GM19463 (cell line): ENCODE results near the gene POLR2J.
A peak's percentile ranks its signal among the peaks of the same experiment; 100 is the strongest.
"Not testable (repeated sequence)": the region's sequence is repeated elsewhere in the genome, so short reads cannot be mapped to it uniquely, and the experiment has no call there.

ENCODE experiments used
- ATAC-seq: cut with Tn5 transposase; IDR thresholded peaks from one replicate; pipeline ENCODE4 v1.9.1; 2021; ENCODE audit warnings: mild to moderate bottlenecking, moderate library complexity; ENCODE audit not compliant: unreplicated experiment

Gene POLR2J

DNA sequence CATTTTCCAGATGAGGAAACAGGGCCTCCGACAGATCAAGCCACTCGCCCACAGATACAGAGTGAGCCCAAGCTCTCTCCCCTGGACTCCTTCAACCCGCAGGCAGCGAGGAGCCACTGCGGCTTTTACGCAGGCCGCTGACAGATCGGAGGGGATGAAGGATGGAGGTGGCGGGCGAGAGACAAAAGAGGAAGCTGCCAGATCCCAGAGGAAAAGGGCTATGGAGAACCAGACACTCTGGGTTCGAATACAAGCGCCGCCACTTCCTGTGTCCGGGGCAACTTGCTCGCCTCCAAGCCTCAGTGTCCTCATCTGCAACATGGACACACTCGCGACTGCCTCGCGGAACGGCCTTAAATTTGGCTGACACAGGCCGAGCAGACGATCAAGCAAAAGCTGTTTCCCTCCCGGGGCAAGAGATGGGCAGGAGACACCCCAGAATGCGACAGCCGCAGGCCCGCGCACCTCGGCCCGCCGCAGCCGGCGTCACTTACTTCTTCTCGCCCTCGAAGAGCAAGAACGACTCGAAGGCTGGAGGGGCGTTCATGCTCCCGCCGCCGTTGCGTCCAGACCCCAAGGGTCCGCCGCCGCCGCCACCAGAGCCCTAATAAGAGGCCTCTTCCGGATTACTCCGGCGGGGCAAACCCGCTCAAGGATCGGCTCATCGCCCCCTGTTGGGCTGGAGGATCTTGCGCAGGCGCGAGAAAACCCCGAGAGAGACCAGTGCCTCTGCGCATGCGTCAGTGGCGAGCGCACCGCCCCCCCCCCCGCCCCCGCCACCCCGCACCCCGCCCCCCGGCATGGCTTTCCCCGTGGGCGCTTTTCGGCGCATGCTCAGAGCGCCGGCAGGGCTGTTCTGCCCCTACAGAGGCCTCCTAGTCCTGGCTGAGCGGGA lies at the start of gene POLR2J:
TSS of gene POLR2J (minus strand) at position 609 of the 895 bp plus-strand sequence. CDS start at position 547, 62 bp downstream.
- ATAC-seq = peak; percentile 89

DNA sequence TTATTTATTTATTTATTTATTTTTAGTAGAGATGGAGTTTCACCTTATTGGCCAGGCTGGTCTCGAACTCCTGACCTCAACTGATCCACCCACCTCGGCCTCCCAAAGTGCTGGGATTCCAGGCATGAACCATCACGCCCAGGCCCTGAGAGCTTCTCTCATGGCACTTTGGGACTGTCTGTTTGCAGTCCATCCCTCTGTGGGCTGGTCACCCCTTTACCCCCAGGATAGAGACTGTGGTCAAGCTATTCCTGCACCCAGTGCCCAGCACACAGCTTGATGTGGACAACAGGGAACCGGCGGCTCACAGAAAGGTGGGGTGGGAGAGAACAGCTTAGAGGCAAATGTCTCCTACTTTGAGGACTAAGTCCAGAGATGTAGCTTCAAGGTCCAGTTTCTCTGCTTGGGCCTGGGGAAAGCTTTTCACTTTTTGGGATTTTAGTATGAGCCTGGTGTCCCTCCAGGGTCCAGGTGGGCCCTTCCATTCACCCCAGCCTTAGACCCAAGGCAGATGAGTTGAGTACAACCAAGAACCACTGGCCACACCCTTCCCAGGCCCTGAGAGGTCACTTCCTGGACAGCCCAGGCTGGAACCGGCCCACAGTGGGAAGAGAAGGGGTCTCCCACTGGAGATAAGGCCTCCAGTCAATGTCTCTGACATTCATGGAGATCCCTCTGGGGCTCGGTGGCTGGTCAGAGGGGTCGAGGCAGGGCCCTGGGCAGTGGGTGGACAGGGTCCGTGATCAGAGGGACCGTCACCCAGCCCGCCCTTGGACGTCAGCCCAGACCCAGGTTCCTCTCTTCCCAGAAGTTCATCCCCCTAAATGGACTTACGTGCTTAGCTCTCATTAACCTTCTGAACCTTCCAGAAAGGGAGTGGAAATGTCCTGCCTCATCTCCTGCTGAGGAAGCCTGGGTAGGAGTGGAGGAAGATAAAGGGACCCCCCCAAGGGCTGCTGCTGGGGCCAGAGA lies 49.4 kb upstream of the POLR2J start:
- not testable (repeated sequence) for ATAC-seq

DNA sequence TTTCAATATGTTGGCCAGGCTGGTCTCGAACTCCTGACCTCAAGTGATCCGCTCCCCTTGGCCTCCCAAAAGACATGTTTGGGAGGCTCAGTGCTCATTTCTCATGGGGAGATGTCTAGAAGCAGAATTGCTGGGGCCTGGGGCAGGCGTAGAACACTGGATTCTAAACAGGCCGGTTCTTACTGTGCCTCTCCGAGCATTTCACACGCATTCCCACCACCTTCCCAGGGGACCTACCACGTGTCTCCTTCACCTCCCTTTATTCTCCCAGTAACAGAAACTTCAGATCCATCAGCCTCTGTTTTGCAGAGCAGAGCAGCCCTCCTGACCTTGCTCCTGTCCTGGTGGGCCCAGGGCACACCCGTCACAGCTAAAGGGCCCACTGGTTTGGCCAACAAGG lies 48.5 kb upstream of the POLR2J start:
- not testable (repeated sequence) for ATAC-seq

DNA sequence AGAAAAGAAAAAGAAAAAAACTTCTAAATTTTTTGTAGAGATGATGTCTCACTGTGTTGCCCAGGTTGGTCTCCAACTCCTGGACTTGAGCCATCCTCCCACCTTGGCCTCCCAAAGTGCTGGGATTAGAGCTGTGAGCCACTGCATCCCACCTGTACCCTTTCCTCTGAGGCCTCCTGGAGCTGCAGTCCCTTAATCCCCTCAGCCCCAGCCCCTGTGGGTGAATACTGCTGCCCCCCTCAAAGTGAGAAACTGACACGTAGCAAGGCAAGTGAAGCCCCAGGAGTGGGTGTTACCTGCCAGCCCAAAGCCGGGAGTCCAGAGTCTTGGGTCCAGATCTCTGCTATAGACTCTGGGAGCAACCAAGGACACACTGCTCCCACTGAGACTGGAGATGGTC lies 46.1 kb upstream of the POLR2J start:
- not testable (repeated sequence) for ATAC-seq

DNA sequence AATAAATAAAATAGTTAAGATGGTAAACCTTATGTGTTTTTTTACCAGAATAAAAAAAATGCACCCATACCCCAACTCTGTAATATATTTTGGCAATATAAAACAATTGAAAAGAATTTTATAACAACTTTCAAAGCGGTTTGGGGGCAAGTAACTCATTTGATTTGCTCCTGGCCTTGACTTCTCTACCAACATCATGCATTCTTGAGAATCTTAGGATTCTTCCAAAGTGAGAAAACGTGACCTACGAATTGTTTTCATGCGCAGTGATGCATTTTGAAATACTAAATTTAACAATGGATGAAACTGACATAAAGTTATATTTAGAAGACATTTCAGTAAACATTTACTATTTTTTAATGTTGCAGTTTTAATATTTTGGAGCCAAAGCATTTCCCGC lies 42.1 kb upstream of the POLR2J start:
- ATAC-seq = not testable (repeated sequence)

DNA sequence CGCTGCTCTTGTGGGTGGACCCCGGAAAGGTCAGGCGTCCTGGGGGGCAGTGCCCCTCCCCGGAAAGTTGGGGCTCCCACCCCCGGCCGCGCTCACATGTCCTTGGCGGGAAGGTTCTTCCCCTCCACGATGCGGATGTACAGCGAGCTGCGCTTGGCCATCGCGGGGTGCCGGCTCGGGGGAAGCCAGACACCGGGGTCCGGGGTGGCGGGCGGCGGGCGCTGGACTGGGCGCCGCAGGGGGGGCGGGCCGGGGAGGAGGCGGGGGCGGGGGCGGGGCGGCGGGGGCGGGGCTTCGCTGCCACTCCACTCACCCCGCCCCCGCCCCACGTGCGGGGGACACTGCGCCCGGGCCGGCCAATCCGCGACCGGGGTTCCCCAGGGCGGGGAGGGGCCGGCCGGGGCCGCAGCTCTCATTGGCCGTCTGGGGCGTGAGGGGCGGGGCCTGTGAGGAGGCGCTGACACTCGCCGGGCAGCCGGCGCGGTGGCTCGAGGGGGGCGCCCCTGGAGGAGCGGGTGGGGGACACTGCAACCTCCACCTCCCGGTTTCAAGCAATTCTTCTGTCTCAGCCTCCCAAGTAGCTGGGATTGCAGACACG lies 38.9 kb upstream of the POLR2J start, which contains the start of gene RASA4B:
TSS of gene RASA4B (minus strand) at position 228 of the 598 bp plus-strand sequence. CDS start at position 161, 67 bp downstream.
- peak; percentile 76 for ATAC-seq

DNA sequence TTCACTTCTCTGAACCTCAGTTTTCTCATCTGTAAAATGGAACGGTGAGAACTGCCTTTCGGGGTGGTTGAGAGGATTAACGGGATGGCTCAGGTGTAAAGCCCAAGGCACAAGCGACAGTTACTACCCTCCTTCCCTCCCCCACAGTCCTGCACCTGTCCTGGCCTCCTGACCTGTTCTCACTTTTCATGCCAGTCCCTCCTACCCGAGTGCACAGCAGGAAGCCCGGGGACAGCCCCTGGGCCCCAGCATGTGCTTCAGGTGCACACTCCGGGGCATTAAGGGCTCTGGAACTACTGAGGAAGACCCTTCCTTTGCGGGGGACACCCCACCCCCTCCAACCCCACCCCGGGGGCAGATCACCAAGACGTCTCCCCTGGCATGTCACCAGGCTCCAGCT lies 38.2 kb upstream of the POLR2J start:
- ATAC-seq = not testable (repeated sequence)

DNA sequence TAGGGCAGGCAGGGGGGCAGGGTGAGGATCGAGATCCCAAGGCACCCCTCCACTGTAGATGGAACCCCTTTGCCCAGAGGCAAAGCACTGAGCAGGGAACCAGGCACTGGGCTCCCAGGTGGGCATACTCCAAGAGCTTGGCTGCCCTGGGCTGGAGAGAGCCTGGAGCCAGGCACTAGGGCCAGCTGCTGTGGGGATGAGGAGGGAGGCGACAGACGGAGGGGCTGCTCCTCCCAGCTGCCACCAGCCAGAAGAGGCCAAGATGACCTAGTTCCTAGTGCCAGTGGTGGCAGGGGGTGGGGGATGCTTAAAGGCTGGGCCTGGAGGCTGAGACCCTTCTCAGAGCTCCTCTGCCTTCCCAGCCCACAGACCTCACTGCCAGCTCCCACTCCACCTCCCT lies 37.2 kb upstream of the POLR2J start:
- not testable (repeated sequence) for ATAC-seq

DNA sequence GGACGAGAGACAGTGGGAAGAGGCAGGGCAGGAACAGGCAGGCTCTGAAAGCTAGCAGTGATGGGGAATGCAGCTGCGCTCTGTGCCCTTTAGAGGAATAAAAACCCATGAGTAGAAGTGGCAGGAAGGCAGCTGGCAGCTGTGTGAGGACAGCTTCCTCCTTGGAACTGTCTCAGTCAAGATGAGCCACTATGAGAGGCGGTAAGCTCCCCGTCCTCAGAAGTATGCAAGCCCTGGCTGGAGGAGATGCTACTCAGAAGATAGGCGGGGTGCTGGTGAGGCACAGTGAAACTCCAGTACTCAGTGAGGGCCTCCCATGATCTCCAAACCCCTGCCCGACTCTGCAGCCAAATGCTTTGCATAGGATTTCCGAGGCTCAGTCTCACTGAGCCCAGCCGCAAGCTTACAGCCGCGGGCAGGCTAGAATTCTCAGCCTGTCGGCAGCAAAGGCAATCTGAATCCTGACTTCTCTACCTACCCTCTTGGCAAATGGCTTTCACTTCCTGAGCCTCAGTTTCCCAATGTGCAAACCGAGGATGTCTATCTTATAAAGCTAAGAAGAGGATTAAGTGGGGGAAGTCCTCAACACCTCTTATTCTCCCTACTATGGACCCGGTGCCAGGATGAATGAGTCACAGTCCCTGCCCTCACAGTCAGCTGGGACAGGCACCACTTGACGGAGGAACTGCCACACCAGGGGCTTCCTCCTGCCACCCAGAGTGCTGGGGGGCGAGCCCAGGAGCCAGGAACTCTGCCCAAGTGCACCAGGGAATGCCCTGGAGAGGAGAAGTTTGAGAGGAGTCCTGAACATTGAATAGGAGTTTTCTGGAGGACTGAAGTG lies 36.4 kb upstream of the POLR2J start:
- peak; percentile 56 for ATAC-seq

DNA sequence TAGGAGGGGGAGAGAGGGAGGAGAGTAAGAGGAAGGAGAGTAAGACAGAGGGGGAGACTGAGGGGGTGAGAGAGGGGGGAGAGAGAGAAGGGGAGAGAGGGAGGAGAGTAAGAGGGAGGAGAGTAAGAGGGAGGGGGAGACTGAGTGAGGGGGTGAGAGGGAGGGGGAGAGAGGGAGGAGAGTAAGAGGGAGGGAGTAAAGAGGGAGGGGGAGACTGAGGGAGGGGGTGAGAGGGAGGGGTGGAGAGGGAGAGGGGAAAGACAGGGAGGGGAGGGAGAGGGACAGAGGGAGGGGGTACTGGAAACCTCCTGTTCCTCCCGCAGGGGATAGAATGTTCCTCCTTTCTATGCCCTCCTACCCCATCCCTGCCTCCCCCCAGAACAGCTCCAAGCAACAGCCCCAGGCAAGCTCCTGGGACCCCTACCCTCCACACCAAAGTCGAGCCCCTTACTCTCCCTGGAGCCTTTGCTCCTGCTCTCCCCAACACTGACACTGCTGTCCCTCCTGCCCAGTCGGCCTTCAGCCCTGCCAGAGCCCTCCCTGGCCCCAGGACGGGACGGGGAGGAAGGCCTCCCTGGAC lies 34.0 kb upstream of the POLR2J start:
- not testable (repeated sequence) for ATAC-seq

DNA sequence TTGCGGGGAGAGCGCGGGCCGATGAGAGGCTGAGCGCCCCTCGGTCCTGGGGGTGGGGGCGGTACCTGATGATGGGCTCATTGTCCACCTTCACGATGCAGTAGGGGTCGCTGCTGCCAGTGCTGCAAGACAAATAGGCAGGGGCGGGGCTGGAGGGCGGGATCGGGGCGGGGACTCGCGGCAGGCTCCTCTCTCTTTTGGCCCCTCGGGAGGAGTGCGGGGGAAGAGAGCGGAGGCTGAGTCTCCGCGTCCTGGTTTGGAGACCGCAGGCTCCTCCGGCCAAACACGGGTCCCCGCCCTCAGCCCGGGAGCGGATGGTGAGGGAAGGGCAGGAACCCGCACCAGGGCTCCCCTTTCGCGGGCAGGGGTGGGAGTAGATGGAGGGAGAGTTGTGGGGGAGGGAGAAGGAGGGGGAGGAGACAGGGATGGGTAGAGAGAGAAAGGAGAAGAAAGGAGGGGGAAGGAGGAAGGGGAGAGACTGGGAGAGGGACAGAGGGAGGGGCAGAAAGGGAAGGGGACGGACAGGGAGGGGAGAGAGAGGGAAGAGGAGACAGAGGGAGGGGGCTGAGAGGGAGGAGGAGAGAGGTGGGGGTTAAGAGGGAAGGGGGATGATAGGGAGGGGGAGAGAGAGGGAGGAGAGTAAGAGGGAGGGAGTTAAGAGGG lies 33.3 kb upstream of the POLR2J start:
- ATAC-seq = peak; percentile 48

DNA sequence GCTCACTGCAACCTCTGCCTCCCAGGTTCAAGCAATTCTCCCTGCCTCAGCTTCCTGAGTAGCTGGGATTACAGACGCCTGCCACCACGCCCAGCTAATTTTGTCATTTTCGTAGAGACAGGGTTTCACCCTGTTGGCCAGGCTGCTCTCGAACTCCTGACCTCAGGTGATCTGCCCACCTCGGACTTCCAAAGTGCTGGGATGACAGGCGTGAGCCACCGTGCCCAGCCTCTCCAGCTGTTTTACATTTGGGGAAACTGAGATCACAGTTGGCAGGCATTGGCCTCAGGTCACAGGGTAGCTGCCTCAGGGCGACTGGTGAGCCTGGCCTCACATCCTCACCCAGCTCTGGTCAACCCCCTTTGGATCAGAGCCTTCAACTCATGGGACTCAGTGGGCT lies 31.9 kb upstream of the POLR2J start:
- ATAC-seq = not testable (repeated sequence)

DNA sequence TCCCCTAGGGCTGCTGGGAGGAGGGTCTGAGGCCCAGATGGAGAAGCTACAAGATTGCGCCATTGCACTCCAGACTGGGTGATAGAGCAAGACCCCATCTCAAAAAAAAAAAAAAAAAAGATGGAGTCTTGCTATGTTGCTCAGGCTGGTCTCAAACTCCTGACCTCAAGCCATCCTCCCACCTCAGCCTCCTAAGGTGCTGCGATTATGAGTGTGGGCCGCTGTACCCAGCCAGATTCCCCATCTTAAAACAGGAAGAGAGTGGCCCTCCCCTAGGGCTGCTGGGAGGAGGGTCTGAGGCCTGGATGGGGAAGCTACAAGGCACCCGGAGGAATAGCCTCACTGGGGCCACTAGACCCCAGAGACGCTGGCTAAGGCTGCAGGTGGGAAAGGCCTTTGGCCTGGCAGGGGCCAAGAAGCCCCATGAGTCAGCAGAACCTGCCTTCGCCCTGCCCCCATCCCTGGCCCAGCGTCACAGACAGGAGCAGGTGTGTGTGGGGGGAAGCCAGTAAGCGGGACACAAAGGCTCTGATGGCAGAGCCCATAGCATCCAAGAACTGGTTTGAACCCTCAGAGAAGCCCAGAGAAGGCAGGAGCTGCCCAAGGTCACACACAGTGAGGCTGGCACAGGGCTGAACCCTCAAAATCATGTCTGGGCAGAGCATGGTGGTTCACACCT lies 28.8 kb upstream of the POLR2J start:
- ATAC-seq = not testable (repeated sequence)

DNA sequence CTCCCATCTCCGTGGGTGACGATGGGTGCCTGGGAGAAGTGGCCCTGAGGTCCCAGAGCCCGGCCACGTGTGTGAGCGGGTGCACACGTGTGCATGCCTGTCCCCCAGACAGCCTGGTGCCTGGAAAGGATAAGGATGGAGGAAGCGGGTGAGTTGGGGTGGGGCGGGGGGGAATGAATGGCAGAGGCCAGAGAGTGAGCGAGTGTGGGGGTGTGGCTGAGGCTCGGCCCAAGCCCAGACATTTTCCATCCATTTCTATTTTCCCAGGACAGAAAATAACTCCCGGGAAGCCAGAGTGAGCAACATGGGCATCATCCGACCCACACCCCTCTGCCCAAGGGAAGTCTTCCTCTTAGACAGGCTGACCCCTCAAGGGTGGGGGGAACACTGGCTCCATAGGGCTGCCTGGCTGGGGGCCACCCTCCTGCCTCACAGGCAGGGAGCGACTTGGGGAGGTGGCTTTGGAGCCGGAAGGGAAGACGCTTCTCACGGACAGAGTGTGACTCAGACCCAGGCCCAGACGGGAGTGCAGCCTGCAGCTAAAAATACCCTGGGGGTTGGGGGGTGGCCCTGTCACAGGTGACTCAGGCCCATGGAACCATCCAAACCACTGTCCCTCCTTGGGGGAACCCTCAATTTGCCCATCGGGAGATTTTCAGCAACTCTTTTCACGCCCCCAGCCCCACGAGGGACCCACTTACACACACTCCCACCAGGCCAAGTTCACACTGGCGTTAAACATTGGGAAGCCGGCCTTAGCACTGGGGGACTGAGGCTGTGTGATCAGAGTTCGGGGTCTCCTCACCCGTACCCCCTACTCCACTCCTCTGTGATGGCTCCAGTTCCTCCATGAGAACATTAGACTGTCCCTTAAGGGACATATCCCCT lies 26.8 kb upstream of the POLR2J start:
- ATAC-seq = not testable (repeated sequence)

DNA sequence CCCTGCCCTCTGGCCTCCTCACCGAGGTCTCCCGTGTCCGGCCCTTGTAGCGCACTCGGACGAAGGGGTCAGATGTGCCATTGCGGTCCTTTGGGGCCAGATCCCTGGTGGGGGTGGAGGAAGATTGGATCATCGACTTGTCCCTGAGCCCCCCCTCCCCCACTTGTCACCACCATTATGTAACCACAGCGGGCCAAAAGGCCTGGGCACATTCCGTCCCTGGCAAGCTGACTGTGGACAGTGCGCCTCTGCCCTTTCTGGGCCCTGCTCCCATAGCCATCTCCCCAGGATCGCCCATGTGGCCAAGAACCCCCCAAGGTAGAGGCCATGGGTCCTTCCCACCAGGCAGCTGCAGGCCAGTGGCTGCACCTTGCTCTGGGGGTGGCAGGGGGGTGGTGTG lies 24.4 kb upstream of the POLR2J start:
- ATAC-seq = not testable (repeated sequence)

DNA sequence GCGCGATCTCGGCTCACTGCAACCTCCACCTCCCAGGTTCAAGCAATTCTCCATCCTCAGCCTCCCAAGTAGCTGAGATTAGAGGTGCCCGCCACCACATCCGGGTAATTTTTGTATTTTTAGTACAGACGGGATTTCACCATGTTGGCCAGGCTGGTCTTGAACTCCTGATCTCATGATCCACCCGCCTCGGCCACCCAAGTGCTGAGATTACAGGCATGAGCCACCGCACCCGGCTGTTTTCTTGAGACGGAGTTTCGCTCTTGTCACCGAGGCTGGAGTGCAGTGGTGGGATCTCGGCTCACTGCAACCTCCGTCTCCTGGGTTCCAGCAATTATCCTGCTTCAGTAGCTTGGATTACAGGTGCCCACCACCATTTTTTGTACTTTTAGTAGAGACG lies 19.6 kb upstream of the POLR2J start:
- ATAC-seq = not testable (repeated sequence)

DNA sequence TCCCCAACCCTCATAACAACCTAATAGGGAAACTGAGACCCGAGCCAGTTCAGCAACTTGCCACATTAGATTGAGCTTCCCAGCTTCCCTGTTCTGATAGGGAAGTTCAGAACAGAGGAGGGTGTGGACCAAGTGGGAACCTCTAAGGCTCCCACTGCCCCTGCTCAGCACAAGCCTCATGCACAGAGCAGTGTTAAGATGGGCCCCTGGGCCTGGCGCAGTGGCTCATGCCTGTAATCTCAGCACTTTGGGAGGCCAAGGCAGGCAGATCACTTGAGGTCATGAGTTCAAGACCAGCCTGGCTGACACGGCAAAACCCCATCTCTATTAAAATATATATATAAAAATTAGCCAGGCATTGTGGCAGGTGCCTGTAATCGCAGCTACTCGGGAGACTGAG lies 18.6 kb upstream of the POLR2J start:
- not testable (repeated sequence) for ATAC-seq
